Loucy (cell line): Measurements from ENCODE around the gene SLC26A1.

Experiments used
- H2AFZ ChIP-seq: fragments of 200-600 bp; sonication (generic); 2 replicates; pipeline ENCODE4 v1.6.0; 2016; ENCODE audit warnings: antibody characterized with exemption, mild to moderate bottlenecking, low read length, moderate library complexity
- H3F3A ChIP-seq: fragments of 200-600 bp; 2 replicates; pipeline ENCODE4 v1.6.0; 2016; ENCODE audit warnings: antibody characterized with exemption, low read depth, mild to moderate bottlenecking
- H3K27me3 ChIP-seq: fragments of 200-600 bp; sonication (generic); 2 replicates; pipeline ENCODE4 v1.6.1; 2014; ENCODE audit warnings: low read length, mild to moderate bottlenecking; ENCODE audit not compliant: insufficient read depth, poor library complexity, severe bottlenecking
- H3K36me3 ChIP-seq: fragments of 200-600 bp; sonication (generic); 2 replicates; pipeline ENCODE4 v1.6.1; 2016; ENCODE audit warnings: low read length; ENCODE audit not compliant: insufficient read depth
- H3K4me1 ChIP-seq: fragments of 200-600 bp; sonication (generic); 2 replicates; pipeline ENCODE4 v1.5.1; 2014; ENCODE audit warnings: low read length, mild to moderate bottlenecking; ENCODE audit not compliant: insufficient read depth, poor library complexity, severe bottlenecking
- H3K4me2 ChIP-seq: fragments of 200-600 bp; sonication (generic); 2 replicates; pipeline ENCODE4 v1.6.0; 2014; ENCODE audit warnings: antibody characterized with exemption, low read length, low read depth, mild to moderate bottlenecking; ENCODE audit not compliant: poor library complexity, severe bottlenecking
- H3K4me3 ChIP-seq: fragments of 200-600 bp; sonication (generic); 2 replicates; pipeline ENCODE4 v1.5.1; 2014; ENCODE audit warnings: low read length, mild to moderate bottlenecking, mixed read lengths; ENCODE audit not compliant: poor library complexity, severe bottlenecking
- H3K79me2 ChIP-seq: fragments of 200-600 bp; sonication (generic); 2 replicates; pipeline ENCODE4 v1.6.1; 2014; ENCODE audit warnings: low read length; ENCODE audit not compliant: insufficient read depth
- H3K9ac ChIP-seq: fragments of 200-600 bp; sonication (generic); 2 replicates; pipeline ENCODE4 v1.6.0; 2014; ENCODE audit warnings: mild to moderate bottlenecking, low read depth, low read length, moderate library complexity; ENCODE audit not compliant: poor library complexity, severe bottlenecking
- H3K9me2 ChIP-seq: fragments of 200-600 bp; sonication (generic); replicated peaks from 2 replicates; pipeline ENCODE4 v1.6.1; 2016; ENCODE audit warnings: low read depth, low read length, mixed read lengths
- H3K9me3 ChIP-seq: fragments of 200-600 bp; sonication (generic); 2 replicates; pipeline ENCODE4 v1.6.1; 2014; ENCODE audit warnings: mild to moderate bottlenecking, antibody characterized with exemption, low read length, low read depth; ENCODE audit not compliant: insufficient read depth
- H4K20me1 ChIP-seq: fragments of 200-600 bp; sonication (generic); 2 replicates; pipeline ENCODE4 v1.6.0; 2014; ENCODE audit warnings: antibody characterized with exemption, low read length, mild to moderate bottlenecking; ENCODE audit not compliant: insufficient read depth, poor library complexity, severe bottlenecking
- EZH2phosphoT487 ChIP-seq: fragments of 200-600 bp; IDR thresholded peaks from 2 replicates; pipeline ENCODE4 v1.6.1; 2018; ENCODE audit warnings: antibody characterized with exemption, mild to moderate bottlenecking, moderate library complexity, borderline replicate concordance
- TF ChIP-seq, protein P1 (sequence below): fragments of 200-600 bp; sonication (generic); conservative IDR thresholded peaks from 2 replicates; pipeline ENCODE4 v1.5.1; 2014; ENCODE audit warnings: mild to moderate bottlenecking, antibody characterized with exemption, low read length

Gene SLC26A1

DNA sequence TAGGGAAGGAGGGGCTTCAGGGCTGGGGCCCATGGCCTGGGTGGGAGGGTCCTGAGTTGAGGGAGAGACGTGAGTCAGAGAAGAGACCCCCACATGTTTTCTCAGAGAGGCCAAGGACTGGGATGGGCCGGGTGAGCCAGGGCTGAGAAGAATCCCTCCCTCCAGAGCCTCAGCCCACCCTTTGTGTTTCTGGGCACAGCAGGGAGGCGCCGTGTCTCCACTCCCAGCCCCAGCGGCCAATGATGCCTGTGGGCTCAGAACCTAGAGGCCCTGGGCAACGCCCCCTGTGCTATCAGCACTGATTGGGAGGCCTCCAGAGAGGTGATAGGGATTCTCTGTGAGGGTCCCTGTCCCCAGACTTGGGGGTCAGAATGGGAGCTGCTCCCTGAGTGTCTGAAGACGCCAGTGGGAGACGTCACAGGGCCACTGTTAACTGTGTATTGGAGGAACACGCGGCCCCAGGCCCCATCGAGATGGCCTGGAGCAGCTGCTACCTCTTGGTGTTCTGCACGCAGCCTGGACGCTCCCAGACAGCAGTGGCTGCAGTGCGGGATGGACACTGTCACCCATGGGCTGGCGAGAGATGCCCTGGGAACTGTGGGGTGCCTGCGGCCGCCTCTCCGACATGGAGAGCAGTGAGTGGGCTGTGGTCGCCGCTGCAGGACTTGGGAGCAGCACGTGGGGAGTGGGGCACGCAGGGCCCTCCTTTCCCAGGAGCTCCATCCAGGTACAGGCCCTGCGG lies 26.7 kb upstream of the SLC26A1 start:
- H3F3A ChIP-seq, result no peaks in the 10 kb centered on the region
- no peaks in the 10 kb centered on the region for H3K4me1 ChIP-seq
- H2AFZ ChIP-seq, result no peak overlapping the region
- H3K79me2 ChIP-seq, result no peaks in the 10 kb centered on the region; the same call in 1 of the 2 replicates
- no peaks in the 10 kb centered on the region for H3K9me2 ChIP-seq
- no peak overlapping the region for H3K9ac ChIP-seq
- H3K9me3 ChIP-seq, result no peaks in the 10 kb centered on the region
- TF ChIP-seq, protein P1, sequence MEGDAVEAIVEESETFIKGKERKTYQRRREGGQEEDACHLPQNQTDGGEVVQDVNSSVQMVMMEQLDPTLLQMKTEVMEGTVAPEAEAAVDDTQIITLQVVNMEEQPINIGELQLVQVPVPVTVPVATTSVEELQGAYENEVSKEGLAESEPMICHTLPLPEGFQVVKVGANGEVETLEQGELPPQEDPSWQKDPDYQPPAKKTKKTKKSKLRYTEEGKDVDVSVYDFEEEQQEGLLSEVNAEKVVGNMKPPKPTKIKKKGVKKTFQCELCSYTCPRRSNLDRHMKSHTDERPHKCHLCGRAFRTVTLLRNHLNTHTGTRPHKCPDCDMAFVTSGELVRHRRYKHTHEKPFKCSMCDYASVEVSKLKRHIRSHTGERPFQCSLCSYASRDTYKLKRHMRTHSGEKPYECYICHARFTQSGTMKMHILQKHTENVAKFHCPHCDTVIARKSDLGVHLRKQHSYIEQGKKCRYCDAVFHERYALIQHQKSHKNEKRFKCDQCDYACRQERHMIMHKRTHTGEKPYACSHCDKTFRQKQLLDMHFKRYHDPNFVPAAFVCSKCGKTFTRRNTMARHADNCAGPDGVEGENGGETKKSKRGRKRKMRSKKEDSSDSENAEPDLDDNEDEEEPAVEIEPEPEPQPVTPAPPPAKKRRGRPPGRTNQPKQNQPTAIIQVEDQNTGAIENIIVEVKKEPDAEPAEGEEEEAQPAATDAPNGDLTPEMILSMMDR, result no peak
- TF ChIP-seq EZH2phosphoT487, result no peak
- peaks cover 5% of the 10 kb centered on the region; the same call in 1 of the 2 replicates for H3K36me3 ChIP-seq
- H3K27me3 ChIP-seq, result no peaks in the 10 kb centered on the region
- no peak overlapping the region for H3K4me3 ChIP-seq
- peaks cover 12% of the 10 kb centered on the region for H4K20me1 ChIP-seq
- no peak overlapping the region for H3K4me2 ChIP-seq

DNA sequence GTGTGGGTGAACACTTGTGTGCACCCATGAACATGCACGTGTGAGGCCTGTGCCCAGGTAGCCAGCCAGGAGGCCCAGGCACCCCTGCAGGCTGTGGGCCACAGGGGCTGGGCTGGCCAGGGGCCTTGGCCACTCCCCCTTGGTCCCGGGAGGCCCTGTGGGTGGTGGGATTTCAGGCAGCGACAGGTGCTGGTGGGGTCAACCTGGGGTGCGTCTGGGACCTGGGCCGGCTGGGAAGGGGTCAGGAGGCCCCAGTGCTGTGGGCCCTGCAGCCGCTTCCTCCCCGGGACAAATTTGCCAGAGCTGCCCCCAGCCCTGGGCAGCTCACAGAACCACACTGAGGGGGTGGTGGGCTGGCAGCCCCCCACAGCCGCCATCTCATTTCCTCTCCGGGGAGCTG lies 26.1 kb upstream of the SLC26A1 start:
- no peak overlapping the region for H3K9ac ChIP-seq

DNA sequence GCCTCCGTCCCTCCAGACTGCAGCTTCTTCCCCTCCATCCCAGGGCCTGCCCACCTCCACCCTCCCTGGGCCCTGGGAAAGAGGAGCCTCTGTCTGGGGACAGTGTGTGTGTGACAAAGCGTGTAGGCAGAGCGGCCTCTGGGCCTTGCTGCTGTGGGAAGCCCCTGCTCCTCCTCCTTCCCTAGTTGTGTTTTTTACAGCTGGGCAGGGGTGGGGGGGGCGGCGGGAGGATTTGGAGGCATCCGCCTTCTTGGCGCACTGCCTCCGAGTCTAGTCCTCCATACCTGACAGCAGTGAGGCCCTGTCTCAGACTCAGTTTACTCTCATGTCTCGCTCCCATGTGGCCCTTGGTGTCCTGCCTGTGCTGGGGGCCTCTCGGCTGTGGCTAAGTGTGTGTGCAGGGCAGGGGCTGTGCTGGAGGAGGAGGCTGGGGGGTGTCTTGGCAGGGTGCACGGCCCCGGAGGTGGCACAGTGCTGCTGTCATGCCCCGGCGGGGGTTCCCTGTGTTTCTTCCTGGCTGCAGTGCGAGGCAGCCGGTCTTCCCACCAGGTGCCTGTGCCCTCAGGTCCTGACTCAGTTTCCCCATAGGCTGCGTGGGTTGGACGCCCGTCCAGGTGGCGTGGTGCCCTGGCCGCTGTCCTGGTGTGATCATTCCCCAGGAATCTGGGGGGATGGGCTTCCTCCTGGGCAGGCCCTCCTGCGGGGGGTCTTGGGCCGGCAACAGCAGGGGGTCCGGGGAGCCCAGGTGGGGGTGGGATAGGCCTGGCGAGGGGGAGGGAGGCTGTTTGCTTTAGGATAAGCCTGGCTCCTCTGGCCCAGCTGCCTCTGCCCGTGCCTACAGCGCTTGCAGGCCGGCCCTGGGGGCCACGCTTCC lies 25.2 kb upstream of the SLC26A1 start:
- no peak overlapping the region for H3K4me3 ChIP-seq
- H3K27me3 ChIP-seq, result no peaks in the 10 kb centered on the region
- no peaks in the 10 kb centered on the region for H3K9me2 ChIP-seq
- no peak overlapping the region for H3K9ac ChIP-seq
- H4K20me1 ChIP-seq, result peaks cover 14% of the 10 kb centered on the region
- H3K4me2 ChIP-seq, result no peak overlapping the region
- H2AFZ ChIP-seq, result no peak overlapping the region
- TF ChIP-seq, protein P1, result no peak
- no peak for TF ChIP-seq EZH2phosphoT487
- H3K79me2 ChIP-seq, result peaks cover 6% of the 10 kb centered on the region; the same call in 1 of the 2 replicates
- no peaks in the 10 kb centered on the region for H3K9me3 ChIP-seq
- peaks cover 6% of the 10 kb centered on the region for H3K4me1 ChIP-seq
- H3K36me3 ChIP-seq, result no peaks in the 10 kb centered on the region
- no peaks in the 10 kb centered on the region for H3F3A ChIP-seq

More for the DNA sequence above, 26.1 kb upstream of the SLC26A1 start:
- no peaks in the 10 kb centered on the region for H3K27me3 ChIP-seq
- H4K20me1 ChIP-seq, result peaks cover 14% of the 10 kb centered on the region
- H3K9me2 ChIP-seq, result no peaks in the 10 kb centered on the region
- H3K9me3 ChIP-seq, result no peaks in the 10 kb centered on the region
- TF ChIP-seq, protein P1, result no peak
- no peak for TF ChIP-seq EZH2phosphoT487
- no peaks in the 10 kb centered on the region for H3K4me1 ChIP-seq
- no peaks in the 10 kb centered on the region for H3F3A ChIP-seq
- H2AFZ ChIP-seq, result no peak overlapping the region
- H3K36me3 ChIP-seq, result no peaks in the 10 kb centered on the region; the same call in 1 of the 2 replicates
- H3K4me2 ChIP-seq, result no peak overlapping the region
- peaks cover 5% of the 10 kb centered on the region; the same call in 1 of the 2 replicates for H3K79me2 ChIP-seq
- no peak overlapping the region for H3K4me3 ChIP-seq
